ENCODE measurements around the gene DNAH2.
"Not testable (repeated sequence)": the region's sequence is repeated elsewhere in the genome, so short reads cannot be mapped to it uniquely, and the experiment has no call there.

Gene DNAH2

DNA sequence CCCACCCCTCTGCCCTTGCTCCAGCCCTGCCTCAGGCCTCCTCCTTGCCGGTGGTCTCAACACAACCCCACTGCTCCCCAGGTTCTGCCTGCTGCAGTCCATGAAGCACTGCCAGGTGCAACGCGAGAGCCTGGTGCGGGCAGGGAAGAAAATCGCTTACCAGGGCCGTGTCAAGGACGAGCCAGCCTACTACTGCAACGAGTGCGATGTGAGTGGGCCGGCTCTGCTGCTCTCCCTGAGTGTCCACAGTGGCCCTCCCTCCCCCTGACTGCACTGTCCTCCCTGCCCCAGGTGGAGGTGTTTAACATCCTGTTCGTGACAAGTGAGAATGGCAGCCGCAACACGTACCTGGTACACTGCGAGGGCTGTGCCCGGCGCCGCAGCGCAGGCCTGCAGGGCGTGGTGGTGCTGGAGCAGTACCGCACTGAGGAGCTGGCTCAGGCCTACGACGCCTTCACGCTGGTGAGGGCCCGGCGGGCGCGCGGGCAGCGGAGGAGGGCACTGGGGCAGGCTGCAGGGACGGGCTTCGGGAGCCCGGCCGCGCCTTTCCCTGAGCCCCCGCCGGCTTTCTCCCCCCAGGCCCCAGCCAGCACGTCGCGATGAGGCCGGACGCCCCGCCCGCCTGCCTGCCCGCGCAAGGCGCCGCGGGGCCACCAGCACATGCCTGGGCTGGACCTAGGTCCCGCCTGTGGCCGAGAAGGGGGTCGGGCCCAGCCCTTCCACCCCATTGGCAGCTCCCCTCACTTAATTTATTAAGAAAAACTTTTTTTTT, 135.6 kb downstream of the DNAH2 start:
- DNase-seq, result peak; percentile 11

DNA sequence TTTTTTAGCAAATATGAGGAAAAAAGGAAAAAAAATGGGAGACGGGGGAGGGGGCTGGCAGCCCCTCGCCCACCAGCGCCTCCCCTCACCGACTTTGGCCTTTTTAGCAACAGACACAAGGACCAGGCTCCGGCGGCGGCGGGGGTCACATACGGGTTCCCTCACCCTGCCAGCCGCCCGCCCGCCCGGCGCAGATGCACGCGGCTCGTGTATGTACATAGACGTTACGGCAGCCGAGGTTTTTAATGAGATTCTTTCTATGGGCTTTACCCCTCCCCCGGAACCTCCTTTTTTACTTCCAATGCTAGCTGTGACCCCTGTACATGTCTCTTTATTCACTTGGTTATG, 136.1 kb downstream of the DNAH2 start:
- peak; percentile 25 for DNase-seq

DNA sequence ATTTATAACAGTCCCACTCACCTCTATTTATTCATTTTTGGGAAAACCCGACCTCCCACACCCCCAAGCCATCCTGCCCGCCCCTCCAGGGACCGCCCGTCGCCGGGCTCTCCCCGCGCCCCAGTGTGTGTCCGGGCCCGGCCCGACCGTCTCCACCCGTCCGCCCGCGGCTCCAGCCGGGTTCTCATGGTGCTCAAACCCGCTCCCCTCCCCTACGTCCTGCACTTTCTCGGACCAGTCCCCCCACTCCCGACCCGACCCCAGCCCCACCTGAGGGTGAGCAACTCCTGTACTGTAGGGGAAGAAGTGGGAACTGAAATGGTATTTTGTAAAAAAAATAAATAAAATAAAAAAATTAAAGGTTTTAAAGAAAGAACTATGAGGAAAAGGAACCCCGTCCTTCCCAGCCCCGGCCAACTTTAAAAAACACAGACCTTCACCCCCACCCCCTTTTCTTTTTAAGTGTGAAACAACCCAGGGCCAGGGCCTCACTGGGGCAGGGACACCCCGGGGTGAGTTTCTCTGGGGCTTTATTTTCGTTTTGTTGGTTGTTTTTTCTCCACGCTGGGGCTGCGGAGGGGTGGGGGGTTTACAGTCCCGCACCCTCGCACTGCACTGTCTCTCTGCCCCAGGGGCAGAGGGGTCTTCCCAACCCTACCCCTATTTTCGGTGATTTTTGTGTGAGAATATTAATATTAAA, 136.7 kb downstream of the DNAH2 start:
- peak; percentile 8 for DNase-seq

DNA sequence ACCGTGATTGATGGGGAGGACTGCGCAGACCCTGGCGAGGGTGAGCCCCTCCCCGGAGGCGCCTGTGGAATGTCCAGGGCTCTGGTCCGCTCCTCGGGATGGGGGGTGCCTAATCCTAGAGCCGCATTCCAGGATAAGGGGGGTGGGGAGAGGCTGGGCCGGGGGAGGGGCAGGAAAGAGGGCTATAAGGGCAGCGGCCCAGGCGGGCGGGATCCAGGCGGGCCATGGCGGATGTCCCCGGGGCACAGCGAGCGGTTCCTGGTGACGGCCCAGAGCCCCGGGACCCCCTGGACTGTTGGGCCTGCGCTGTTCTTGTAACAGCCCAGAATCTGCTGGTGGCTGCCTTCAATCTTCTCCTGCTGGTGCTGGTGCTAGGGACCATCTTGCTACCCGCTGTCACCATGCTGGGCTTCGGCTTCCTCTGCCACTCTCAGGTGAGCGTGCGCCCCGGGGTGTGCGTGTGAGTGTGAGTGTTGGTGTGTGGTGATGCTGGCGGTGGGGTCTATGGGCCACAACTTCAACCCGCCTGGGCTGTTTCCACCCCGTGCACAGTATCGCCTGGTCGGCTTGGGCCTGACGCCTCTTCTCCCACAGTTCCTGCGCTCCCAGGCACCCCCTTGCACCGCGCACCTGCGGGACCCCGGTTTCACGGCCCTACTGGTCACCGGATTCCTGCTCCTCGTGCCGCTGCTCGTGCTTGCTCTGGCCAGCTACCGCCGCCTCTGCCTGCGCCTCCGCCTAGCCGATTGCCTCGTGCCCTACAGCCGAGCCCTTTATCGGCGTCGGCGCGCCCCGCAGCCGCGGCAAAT, 137.5 kb downstream of the DNAH2 start, which contains the start of gene TMEM88:
TMEM88 (plus strand) TSS at position 216 of the 809 bp plus-strand sequence; CDS start at position 225, 9 bp downstream.
- DNase-seq, result peak; percentile 21

DNA sequence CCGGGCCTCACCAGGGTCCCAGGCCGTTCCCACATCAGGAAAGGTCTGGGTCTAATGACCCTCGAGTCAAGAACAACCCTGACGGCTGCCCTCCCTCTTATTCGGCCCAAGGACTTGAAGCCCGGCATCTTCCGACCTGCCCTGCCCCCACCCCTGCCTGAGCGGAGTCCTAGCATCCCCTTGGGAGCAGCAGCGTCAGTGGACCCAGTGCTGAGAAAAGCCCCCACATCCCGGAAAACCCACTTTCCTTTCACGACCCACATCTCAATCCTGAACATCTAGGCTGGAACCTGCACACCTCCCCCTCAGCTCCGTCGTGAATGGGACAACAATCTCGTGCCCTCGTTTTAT, 138.1 kb downstream of the DNAH2 start:
- peak; percentile 29 for DNase-seq

DNA sequence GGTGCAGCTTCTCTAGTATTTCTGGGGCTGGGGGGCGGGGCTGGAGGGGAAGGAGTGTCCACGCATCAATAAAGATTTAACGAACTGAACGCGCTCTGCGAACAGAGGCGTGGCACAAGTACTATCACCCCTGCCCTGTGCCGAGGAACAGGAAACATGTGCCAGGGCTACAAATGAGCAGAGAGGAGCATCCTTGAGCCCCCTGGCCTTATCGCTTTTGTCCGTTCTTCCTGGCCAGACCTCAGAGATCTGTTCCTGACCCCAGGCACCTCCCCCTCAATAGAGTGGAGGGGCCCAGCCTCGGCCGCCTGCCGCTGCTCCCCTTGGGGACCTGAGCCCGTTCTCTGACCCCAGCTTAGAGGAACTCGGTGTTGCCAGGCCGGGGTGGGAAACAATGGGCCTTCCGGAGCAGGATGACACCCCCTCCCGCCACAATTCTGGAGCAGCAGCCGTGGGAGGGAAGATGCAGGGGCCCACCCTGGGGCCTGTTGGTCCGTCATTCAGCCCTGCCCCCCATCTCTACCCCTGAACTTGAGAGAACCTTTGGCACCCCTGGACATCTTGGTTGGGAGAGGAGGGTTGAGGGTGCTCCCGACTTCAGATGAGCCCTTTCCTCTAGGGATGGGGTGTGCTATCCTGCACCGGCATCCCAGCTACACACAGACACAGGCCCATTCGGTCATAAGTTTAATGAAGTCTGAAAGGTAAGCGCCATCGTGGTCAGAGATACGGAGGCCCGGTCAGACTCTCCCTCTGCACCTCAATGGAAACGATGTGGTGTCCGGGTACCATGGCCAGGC, 138.7 kb downstream of the DNAH2 start:
- DNase-seq, result peak; percentile 57

DNA sequence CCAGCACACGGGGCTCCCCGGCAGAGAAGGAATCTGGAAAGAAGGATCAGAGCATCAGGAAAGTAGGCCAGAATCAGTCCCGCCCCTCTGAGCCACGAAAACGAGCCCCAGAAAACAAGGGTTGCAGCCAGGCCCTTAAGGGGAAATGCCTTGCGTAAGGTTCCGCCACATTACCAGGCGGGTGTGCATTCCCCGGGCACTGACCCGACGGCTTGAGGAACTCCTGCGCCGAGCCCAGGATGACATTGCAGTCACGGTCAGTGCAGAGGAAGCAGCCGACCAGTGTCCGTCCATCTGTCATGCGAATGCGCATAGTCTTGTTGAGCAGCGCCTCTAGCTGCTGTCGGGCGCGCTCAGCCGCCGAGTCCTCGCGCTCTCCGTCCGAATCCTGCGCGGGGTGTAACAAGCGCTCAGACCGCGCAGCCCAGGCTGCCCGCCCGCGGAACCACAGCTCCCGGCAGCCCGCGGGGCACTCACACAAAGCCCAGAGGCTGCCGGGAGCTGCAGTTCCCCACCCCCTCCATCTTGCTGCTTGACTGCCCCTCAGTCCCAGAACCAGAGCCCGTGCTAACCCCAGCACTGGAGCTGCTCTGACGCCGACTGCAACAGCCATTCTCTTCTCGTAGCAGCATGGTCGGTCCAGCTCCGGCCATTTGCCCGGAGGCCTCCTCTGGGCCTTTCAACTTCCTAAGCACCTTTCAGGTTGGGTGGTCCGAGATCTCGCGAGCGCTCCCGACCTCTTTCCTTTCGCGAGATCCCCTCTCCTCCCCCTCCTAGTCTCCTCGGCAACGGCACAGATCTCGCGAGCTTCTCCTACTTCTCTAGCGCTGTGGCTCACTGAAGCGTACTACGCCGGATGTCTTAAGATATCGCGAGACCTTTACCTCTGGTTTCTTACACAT, 139.5 kb downstream of the DNAH2 start, which contains the start of gene NAA38:
NAA38 (minus strand) TSS at position 749 of the 902 bp plus-strand sequence; CDS start at position 653, 96 bp downstream.
- DNase-seq, result peak; percentile 95

DNA sequence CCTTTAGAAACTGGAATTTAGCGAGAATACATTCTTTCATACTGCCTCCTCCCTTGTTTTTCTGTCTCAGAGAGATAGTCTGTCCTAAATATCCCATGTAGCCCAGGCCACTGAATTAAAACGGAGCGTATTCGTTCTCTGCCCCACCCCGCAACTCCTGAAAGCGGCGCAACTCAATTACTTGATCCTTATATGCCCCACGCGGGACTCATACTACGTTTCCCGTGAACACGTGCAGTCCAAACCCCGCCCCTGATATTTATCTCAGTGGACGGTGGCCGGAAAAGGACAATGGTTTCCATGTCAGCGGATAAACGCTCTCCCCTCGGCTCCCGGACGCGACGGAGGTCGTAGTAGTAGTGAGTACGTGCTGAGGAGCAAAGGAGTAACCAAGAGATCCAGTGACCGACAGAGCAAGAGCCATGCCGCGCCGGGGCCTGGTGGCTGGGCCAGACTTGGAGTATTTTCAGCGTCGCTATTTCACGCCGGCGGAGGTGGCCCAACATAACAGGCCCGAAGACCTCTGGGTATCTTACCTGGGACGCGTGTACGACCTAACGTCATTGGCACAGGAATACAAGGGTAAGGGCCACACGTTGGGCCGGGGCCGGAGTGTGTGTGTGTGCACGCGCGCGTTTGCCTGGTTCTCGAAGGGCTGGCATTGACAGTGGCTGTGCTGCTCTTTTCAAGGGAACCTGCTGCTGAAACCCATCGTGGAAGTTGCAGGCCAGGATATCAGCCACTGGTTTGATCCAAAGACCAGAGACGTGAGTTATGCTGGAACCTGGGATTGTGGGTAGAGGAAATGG, 140.4 kb downstream of the DNAH2 start, which contains the start of gene CYB5D1:
CYB5D1 (plus strand) TSS at position 291 of the 809 bp plus-strand sequence; CDS start at position 423, 132 bp downstream.
- DNase-seq, result peak; percentile 91

DNA sequence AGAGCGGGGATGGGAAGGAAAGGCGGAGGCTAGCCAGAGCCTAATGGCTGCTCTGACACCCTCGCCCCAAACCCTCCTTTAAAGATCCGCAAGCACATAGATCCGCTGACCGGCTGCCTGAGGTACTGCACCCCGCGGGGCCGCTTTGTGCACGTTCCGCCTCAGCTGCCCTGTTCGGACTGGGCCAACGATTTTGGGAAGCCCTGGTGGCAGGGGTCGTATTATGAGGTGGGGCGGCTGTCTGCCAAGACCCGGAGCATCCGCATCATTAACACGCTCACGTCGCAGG, 140.9 kb downstream of the DNAH2 start:
- DNase-seq, result peak; percentile 63

DNA sequence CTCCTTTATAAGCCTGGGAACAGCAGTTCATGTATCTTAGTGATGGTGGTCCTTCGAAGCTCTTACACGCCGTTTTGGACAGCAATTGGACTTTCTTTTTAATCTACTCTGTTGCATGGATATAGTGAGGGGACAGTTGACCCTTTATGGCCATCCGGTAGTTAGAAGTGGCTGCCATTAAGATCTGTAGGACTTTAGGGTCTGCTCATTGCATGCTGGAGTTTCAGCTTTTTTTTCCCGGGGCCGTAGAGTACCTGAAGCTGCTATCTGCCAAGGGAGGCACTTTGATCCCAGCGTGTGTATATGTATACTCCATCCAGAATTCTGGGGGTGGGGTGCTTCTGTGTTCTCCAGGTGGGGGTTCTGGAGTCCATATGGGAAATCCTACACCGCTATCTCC, 141.5 kb downstream of the DNAH2 start:
- DNase-seq, result no peak

DNA sequence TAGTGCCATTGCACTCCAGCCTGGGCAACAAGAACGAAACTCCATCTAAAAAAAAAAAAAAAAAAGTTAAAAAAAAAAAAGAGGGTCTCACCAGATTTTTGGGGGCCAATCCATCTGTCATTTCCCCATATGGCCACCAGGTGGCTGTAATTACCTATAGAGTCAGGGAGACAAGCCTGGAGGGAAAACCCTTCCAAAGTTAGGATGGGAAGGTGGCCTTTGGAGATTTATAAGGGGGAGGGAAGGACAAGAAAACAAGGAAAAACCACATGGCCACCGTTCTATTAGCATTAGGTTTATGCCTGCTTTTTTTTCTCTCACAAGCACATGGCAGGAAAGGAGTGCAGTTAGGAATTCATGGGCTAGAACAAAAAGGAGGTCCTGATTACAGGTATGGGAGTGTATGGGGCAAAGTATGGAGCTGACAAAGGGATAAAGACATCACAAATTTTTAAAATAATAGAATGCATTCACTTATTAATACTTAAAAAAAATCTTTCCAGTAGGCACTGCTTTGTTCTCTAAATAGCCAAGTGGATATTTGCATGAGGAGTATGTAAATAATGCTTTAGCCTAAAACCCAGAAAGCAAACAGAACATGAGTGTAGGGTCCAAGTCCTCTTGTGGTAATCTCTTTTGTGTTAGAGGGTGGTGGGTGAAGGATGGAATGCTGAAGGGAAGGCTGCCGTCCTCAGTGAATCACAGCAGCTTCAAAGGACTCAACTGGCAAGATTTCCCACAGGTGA, 145.3 kb downstream of the DNAH2 start:
- DNase-seq, result peak; percentile 46

DNA sequence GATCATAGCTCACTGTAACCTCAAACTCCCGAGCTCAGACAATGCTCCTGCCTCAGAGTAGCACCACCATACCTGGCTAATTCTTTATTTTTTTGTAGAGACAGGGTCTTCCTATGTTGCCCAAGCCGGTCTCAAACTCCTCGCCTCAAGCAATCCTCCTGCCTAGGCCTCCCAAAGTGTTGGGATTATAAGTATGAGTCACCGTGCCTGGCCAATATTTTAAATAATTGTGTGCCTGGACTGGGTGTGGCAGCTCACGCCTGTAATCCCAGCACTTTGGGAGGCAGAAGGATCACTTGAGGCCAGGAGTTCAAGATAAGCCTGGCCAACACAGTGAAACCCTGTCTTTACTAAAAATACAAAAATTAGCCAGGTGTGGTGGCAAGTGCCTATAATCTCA, 146.8 kb downstream of the DNAH2 start:
- not testable (repeated sequence) for DNase-seq

DNA sequence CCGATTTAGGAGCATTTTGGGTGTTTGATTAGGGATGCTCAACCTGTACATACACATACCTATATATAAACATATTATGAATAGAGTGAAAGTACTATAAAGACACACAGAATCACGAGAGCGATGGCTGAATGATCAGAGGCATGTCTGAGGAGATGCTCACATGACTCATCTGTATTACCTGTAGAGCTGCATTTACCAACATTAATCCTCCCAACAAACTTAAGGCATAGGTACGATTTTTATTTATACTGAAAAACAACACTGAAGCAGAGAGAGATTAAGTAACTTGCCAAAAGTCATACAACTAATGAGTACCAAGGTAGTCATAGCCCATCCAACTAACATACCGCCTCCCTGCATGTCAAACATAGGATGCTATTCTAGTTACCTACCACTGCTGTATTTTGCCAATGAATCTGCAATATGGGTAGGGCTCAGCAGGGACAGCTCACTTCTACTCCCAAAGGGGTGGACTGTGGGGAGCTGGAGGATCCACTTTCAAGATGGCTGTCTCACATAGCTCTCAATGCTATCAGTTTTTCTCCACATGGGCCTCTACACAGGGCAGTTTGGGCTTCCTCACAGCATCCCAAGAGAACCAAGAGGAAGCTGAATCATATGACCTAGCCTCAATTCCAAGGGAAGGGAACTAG, 147.6 kb downstream of the DNAH2 start:
- no peak for DNase-seq

DNA sequence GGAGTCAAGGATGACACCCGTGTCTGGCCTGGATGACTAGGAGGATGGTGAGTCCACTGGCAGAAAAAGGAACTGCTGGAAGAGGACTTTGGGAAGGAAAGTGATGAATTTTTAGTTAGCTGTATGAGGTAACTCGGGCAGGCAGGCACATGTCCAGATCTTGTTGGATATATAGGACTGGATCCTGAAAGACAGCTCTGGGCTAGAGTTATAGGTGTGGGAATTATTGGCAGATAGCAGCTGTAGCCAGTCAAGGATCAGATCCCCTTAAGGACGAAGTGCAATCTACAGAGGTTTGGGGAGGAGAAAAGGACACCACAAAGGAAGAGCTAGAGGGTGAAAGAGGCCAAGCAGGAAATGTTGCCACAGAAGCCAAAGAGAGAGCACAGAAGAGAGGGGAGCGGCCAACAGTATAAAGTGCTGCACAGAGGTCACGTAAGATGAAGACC, 150.4 kb downstream of the DNAH2 start:
- no peak for DNase-seq

DNA sequence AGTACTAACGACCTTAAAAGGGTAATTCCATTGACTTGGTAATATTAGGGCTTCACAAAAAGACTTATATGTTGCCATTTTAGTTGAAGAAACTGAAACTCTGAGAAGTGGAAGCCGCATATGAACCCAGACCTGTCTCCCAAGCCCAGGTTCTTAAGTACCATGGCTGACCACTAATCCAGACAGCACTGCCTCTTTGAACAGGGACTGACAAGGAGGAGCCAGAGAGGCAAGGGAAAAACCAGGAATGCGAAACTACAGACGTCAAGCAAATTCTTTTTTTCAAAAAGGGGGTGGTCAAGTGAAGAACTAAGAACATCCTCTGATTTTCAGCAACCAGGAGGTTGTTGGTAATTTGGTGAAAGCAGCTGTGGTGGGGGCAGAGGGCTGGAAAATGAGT, 155.5 kb downstream of the DNAH2 start:
- no peak for DNase-seq

DNA sequence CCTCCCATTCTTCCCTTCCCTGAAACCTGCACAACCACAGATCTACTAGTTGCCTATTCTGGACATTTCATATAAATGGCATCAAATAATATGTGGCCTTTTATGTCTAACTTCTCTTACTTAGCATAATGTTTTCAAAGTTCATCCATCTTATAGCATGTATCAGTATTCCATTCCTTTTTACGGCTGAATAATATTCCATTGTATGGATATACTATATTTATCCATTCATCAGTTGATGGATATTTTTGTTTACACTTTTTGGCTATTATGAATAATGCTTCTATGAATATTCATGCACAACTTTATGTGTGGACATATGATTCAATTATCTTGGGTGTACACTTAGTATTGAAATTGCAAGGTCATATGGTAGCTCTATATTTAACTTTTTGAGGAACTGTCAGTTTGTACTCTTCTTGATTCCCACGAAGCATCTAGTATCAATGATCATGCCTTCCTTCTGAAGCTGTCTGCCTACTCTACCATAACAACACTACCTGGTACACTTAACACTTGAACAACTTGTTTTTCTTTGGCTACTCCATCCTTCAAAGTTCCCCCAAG, 158.3 kb downstream of the DNAH2 start:
- no peak for DNase-seq

DNA sequence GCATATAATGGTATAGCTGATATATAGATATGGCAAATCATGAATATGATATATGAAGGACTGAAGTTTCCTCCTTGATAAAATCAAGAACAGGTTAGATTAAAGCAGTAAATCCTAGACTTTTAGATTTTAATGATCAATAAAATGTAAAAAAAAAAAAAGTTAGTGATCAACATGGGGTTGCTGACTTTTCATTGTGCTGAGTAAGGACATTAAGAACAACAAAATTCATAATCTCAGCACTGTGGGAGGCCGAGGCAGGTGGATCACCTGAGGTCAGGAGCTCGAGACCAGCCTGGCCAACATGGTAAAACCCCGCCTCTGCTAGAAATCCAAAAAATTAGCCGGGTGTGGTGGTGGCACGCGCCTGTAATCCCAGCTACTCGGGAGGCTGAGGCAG, 160.7 kb downstream of the DNAH2 start:
- no peak for DNase-seq

DNA sequence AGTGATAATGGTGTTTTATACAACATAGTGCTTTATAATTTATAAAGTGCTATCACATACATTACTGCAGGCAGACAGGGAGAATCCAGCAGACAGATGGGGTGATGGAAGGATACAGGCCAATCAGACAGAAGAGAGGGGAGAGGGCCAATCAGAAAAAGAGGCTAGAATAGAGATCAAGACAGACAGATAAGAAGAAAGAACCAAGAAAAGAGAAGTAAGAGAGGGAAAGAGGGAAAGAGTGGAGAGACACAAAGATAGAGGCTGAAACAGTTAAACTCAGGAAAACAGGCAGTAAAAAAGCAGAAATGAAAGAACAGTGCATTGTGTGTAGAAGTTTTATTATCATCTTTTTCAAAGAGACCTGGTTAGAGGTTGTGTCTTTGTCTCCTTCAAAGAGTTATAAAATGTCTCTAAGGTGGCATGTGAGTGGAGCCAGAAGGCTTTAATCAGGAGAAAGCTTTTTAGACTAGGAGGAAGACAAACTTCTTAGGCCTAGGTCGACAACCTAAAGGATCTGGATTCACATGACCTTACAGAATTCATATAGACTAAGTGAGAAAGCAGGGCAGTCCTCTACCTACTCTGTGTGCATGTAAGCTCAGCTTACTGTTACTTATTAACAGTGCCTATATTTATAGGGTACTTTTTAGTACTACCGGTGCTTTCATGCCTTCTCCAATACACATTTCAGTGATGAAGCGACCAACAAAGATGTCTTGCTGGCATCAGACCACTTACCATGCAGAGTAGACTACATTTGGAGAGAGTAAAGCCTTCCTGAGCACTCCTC, 162.7 kb downstream of the DNAH2 start:
- DNase-seq, result no peak
